IPS DF 6.9 (cell line): ENCODE data around the gene C3orf70.

Source experiments
- DNase-seq: peaks from one replicate; pipeline ENCODE4 v3.0.0-alpha.2; 2013; ENCODE audit warnings: low read depth, low spot score
- H3K27ac ChIP-seq: one replicate; pipeline ENCODE4 v1.5.1; 2013; ENCODE audit warnings: low read length, control low read depth
- H3K27me3 ChIP-seq: 2 replicates; pipeline ENCODE4 v1.6.1; 2013; ENCODE audit warnings: mild to moderate bottlenecking, low read length; ENCODE audit not compliant: control insufficient read depth, insufficient read depth
- H3K36me3 ChIP-seq: 2 replicates; pipeline ENCODE4 v1.6.1; 2013; ENCODE audit warnings: low read length; ENCODE audit not compliant: control insufficient read depth, insufficient read depth
- H3K4me1 ChIP-seq: 2 replicates; pipeline ENCODE4 v1.6.1; 2013; ENCODE audit warnings: low read length; ENCODE audit not compliant: control insufficient read depth, insufficient read depth
- H3K4me3 ChIP-seq: 2 replicates; pipeline ENCODE4 v1.5.1; 2013; ENCODE audit warnings: mild to moderate bottlenecking, low read length
- H3K9me3 ChIP-seq: 2 replicates; pipeline ENCODE4 v1.6.1; 2013; ENCODE audit warnings: low read length, inconsistent platforms; ENCODE audit not compliant: control insufficient read depth, insufficient read depth
- WGBS: extraction: QIAGEN DNeasy Blood & Tissue Kit; methylation state at CpG from one replicate; pipeline ENCODE4 v1.1.7; 2013; ENCODE audit warnings: mixed read lengths, missing lambda C conversion rate; ENCODE audit not compliant: insufficient read length, insufficient coverage; 5-methylcytosine and 5-hydroxymethylcytosine counted together

The C3orf70 gene

DNA sequence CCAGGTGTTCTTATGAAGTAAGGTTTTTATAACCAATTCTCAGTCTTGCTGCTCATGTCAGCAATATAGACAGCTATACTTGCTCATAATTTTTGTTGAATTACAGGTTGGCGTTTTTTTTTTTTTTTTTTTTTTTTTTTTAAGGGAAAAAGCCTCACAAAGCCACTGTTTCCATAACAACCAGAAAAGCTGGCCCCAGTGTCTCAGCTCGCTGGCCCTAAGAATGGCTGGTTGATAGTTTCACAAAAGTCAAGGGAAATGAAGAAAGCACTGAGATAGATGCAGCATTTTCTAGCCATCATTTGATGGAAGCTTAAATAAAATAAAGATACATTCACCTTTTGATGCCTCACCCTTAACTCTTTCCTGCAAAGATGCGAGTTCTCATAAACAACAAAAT lies 121.9 kb downstream of the C3orf70 start:
- no CpG with 5 or more reads among the region's 3 CpGs for WGBS
- Histone ChIP-seq H3K4me3 (no peak overlapping the region), H3K27me3 (no peaks in the 10 kb centered on the region), H3K9me3 (no peaks in the 10 kb centered on the region), H3K36me3 (no peaks in the 10 kb centered on the region), H3K27ac (no peak overlapping the region), H3K4me1 (no peaks in the 10 kb centered on the region)
- DNase-seq: no peak

DNA sequence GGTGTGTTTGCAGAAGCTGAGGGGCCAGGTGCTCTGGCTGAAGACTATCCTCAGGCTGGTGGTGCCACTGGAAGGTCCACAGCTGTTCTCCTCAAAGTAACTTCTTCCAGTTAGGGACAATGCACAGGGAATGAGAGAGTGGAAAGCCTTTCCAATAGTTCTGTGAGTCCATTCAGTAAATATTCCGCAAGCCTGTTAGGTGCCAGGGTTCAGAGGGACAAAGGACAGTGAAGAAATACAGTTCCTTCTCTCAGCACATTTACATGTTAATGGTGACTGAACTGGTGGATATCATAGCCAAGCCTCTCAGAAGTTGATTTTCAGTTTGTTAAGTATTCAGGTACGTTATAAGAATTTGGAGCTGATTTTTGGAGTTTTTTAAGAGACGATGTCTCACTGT lies 122.5 kb downstream of the C3orf70 start:
- Histone ChIP-seq H3K9me3 (no peaks in the 10 kb centered on the region), H3K36me3 (no peaks in the 10 kb centered on the region), H3K4me3 (no peak overlapping the region), H3K27ac (no peak overlapping the region), H3K27me3 (no peaks in the 10 kb centered on the region), H3K4me1 (no peaks in the 10 kb centered on the region)
- WGBS: no CpG with 5 or more reads among the region's 3 CpGs
- DNase-seq: no peak

DNA sequence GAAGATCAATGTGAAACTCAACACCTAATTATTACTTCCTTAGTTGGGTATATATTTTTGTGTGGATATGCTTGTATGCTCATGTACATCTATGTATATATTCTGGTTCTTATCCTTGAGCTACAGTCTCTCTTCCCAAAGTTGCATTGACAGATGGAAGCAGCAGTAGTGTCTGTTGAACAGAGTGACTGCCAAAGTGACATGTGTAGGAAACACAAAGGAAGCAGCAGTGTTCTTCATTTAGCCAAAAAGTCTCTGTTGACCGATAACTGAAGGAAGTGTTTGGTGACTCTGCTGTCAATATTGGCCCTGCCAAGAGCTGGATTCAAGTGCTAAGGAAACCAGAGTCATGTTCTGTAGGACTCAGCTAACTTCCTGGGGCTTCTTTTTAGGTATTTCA lies 123.8 kb downstream of the C3orf70 start:
- no peaks in the 10 kb centered on the region for H3K36me3 ChIP-seq
- no peaks in the 10 kb centered on the region for H3K27me3 ChIP-seq
- H3K9me3 ChIP-seq: no peaks in the 10 kb centered on the region
- no peak overlapping the region for H3K4me3 ChIP-seq
- H3K27ac ChIP-seq: no peak overlapping the region
- DNase-seq: no peak
- no CpG with 5 or more reads among the region's 1 CpG for WGBS
- H3K4me1 ChIP-seq: no peaks in the 10 kb centered on the region

DNA sequence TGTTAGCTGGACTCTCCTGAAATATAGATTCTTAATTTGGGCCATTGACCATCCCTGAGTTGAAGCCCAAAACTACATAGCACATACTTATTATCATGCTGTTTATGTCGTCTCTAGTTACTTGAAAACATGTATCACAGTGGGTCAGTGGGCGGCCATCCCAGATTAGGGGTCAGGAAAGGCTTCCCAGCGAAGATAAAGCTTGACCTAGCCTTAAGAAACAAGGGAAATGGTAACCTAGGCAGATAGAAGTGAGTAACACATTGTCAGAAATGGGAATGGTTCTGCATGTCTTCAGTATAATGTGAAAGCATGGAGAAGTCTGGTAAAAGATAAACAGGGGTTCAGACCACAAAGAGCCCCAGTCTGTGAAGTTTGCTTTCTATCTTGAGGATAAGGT lies 124.7 kb downstream of the C3orf70 start:
- no peaks in the 10 kb centered on the region for H3K36me3 ChIP-seq
- H3K27me3 ChIP-seq: no peaks in the 10 kb centered on the region
- H3K4me1 ChIP-seq: no peaks in the 10 kb centered on the region
- no peak overlapping the region for H3K27ac ChIP-seq
- WGBS: no CpG with 5 or more reads among the region's 3 CpGs
- no peak overlapping the region for H3K4me3 ChIP-seq
- no peak for DNase-seq
- H3K9me3 ChIP-seq: no peaks in the 10 kb centered on the region
